Lung (tissue), 12 donors: ENCODE results near the gene LAMB4. TPM values are rescaled to one million over a fixed set of nuclear protein-coding genes. Genes with fewer than 3 reads are reported as not detected.

Experiments used
- ATAC-seq: fragments of 200-7000 bp; cut with Tn5 transposase; one replicate; pipeline ENCODE4 v1.9.1; 2020; ENCODE audit warnings: moderate number of reproducible peaks; ENCODE audit not compliant: insufficient read depth, low FRiP score
- DNase-seq, 3 donors: peaks; one replicate each; pipeline ENCODE4 v3.0.0-alpha.2; 2013 to 2017
- H3K27ac ChIP-seq, 2 donors: one replicate each; pipeline ENCODE4 v1.5.1; 2013; ENCODE audit warnings: mild to moderate bottlenecking in 2 of 2, moderate library complexity in 2 of 2, control low read depth in 1 of 2, inconsistent platforms in 1 of 2, low read depth in 1 of 2, low read length in 1 of 2
- H3K27me3 ChIP-seq, 3 donors: one replicate each; pipeline ENCODE4 v1.5.1; 2013; ENCODE audit warnings: low read length in 2 of 3; ENCODE audit not compliant: control insufficient read depth in 3 of 3, insufficient read depth in 3 of 3
- H3K36me3 ChIP-seq, 4 donors: one replicate each; pipeline ENCODE4 v1.5.1; 2013; ENCODE audit warnings: low read length in 4 of 4, mild to moderate bottlenecking in 1 of 4, moderate library complexity in 1 of 4; ENCODE audit not compliant: control insufficient read depth in 4 of 4, insufficient read depth in 4 of 4
- H3K4me1 ChIP-seq, 5 donors: one replicate each; pipeline ENCODE4 v1.5.1; 2013; ENCODE audit warnings: low read length in 5 of 5, mild to moderate bottlenecking in 2 of 5, moderate library complexity in 1 of 5; ENCODE audit not compliant: control insufficient read depth in 5 of 5, insufficient read depth in 5 of 5
- H3K4me3 ChIP-seq: one replicate; pipeline ENCODE4 v1.5.1; 2013; ENCODE audit warnings: mild to moderate bottlenecking, control low read depth, moderate library complexity
- H3K9ac ChIP-seq, 2 donors: one replicate each; pipeline ENCODE4 v1.5.1; 2013; ENCODE audit warnings: low read length in 2 of 2, control low read depth in 1 of 2; ENCODE audit not compliant: insufficient read depth in 1 of 2
- H3K9me3 ChIP-seq, 4 donors: one replicate each; pipeline ENCODE4 v1.5.1; 2013; ENCODE audit warnings: low read length in 3 of 4, mild to moderate bottlenecking in 1 of 4, moderate library complexity in 1 of 4; ENCODE audit not compliant: control insufficient read depth in 4 of 4, insufficient read depth in 3 of 4
- CTCF ChIP-seq: IDR thresholded peaks from 2 replicates; pipeline ENCODE4 v1.5.1; 2012; ENCODE audit warnings: mild to moderate bottlenecking; ENCODE audit errors: control extremely low read depth, extremely low read depth
- WGBS, 2 donors: extraction: QIAGEN DNeasy Blood & Tissue Kit; methylation state at CpG; one replicate each; pipeline ENCODE4 v1.1.7; 2013; 5-methylcytosine and 5-hydroxymethylcytosine counted together
- polyA plus RNA-seq, 2 donors: library from polyadenylated mRNA; stranded (reverse); fragments of 200-250 nt; gene quantifications; one replicate each; pipeline ENCODE4 v1.2.1, GENCODE V29; 2013
- total RNA-seq, 2 donors: library from RNA; depleted of rRNA in 1 of 2; stranded (reverse); fragments of >200 nt in 1 of 2; gene quantifications; one replicate each; pipeline ENCODE4 v1.2.1, GENCODE V29; 2014 to 2021
- donor health status: control.
- donor health status: control.
- donor health status: Bipolar disorder and iron deficiency.
- donor health status: healthy.
- donor health status: DM: yes; HTN: yes; CAD: no.

Gene LAMB4
- total and polyA plus RNA-seq, 4 donors: 0.06 to 0.63 (median 0.28) TPM

- Histone ChIP-seq H3K4me3 (no peak overlapping the region), H3K27ac (no peak overlapping the region), H3K36me3 (no peaks in the 10 kb centered on the region), H3K4me1 (peaks cover 0 to 22% (median 8%) of the 10 kb centered on the region in 5 donors), H3K9ac (no peak overlapping the region), H3K9me3 (no peaks in the 10 kb centered on the region), H3K27me3 (no peaks in the 10 kb centered on the region)
- DNase-seq: no peak
- 73 to 85% methylated on average over 3 of the region's 3 CpGs for WGBS, 2 donors
- TF ChIP-seq CTCF: no peak
- no peak for ATAC-seq
Measured at GRCh38 chr7:108073305-108074070, 56.7 kb downstream of the LAMB4 start.

GRCh38 chr7:108072739-108073138 lies 57.4 kb downstream of the LAMB4 start:
- Histone ChIP-seq H3K9ac (no peak overlapping the region), H3K9me3 (no peaks in the 10 kb centered on the region), H3K27me3 (no peaks in the 10 kb centered on the region), H3K4me1 (peaks cover 0 to 15% (median 6%) of the 10 kb centered on the region in 5 donors), H3K4me3 (no peak overlapping the region), H3K36me3 (no peaks in the 10 kb centered on the region), H3K27ac (no peak overlapping the region)
- WGBS, 2 donors: 92 to 96% methylated on average over 2 of the region's 2 CpGs
- no peak for TF ChIP-seq CTCF
- DNase-seq (no peak), ATAC-seq (no peak)

- H3K36me3 ChIP-seq: no peaks in the 10 kb centered on the region
Measured at GRCh38 chr7:108072116-108072515, 58.0 kb downstream of the LAMB4 start.

More at GRCh38 chr7:108072116-108072515, 58.0 kb downstream of the LAMB4 start:
- Histone ChIP-seq H3K27me3 (no peaks in the 10 kb centered on the region), H3K4me1 (peaks cover 0 to 12% (median 4%) of the 10 kb centered on the region in 5 donors), H3K9me3 (no peaks in the 10 kb centered on the region), H3K9ac (no peak overlapping the region), H3K27ac (no peak overlapping the region), H3K4me3 (no peak overlapping the region)
- DNase-seq (no peak), ATAC-seq (no peak)
- no peak for TF ChIP-seq CTCF
- WGBS, 2 donors: 88 to 93% methylated on average over 2 of the region's 2 CpGs
